Measurements from ENCODE around the gene RPL13.

The RPL13 gene

DNA sequence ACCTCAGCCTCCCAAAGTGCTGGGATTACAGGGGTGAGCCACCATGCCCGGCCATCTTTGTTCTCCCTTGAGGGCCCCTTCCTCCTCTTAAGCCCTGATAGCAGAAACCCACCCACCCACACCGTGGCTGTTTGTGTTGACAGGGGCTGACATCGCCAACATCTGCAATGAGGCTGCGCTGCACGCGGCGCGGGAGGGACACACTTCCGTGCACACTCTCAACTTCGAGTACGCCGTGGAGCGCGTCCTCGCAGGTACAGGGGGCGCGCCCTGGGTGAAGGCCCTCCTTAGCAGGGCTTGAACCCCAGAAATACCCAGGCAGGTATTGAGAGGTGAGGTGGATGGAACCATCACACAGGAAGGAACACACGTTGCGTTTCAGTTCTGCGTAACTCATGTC lies 12.6 kb upstream of the RPL13 start:
- Histone ChIP-seq H3K36me3 (replicated peaks; ENCODE audit: insufficient read depth, low read length) (no peaks in the 10 kb centered on the region), H3K4me1 (ENCODE audit: low read length) (no peaks in the 10 kb centered on the region), H3K4me3 (ENCODE audit: low read length) (no peak overlapping the region), H2AFZ (ENCODE audit: low read length) (no peak overlapping the region), H3K9me2 (replicated peaks; ENCODE audit: insufficient read depth, low read length) (no peaks in the 10 kb centered on the region), H3F3A (ENCODE audit: insufficient read depth, low read length) (no peaks in the 10 kb centered on the region), H4K20me1 (ENCODE audit: insufficient read depth, low read length) (no peaks in the 10 kb centered on the region), H3K9ac (ENCODE audit: low read length) (no peak overlapping the region), H3K9me3 (replicated peaks; ENCODE audit: insufficient read depth, low read length) (no peaks in the 10 kb centered on the region), H3K4me2 (ENCODE audit: low read depth, low read length) (no peak overlapping the region), H3K27ac (ENCODE audit: low read length) (no peak overlapping the region), H3K27me3 (replicated peaks; ENCODE audit: insufficient read depth, low read length) (no peaks in the 10 kb centered on the region), H3K79me2 (ENCODE audit: low read length) (no peaks in the 10 kb centered on the region)
- DNase-seq = no peak
- TF ChIP-seq EZH2 (optimal IDR thresholded peaks at IDR 0.05; ENCODE audit: low read depth, low read length) = no peak
- no peak for TF ChIP-seq EZH2phosphoT487 (IDR thresholded peaks at IDR 0.05; ENCODE audit: low read length)
- TF ChIP-seq, protein P1, sequence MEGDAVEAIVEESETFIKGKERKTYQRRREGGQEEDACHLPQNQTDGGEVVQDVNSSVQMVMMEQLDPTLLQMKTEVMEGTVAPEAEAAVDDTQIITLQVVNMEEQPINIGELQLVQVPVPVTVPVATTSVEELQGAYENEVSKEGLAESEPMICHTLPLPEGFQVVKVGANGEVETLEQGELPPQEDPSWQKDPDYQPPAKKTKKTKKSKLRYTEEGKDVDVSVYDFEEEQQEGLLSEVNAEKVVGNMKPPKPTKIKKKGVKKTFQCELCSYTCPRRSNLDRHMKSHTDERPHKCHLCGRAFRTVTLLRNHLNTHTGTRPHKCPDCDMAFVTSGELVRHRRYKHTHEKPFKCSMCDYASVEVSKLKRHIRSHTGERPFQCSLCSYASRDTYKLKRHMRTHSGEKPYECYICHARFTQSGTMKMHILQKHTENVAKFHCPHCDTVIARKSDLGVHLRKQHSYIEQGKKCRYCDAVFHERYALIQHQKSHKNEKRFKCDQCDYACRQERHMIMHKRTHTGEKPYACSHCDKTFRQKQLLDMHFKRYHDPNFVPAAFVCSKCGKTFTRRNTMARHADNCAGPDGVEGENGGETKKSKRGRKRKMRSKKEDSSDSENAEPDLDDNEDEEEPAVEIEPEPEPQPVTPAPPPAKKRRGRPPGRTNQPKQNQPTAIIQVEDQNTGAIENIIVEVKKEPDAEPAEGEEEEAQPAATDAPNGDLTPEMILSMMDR (IDR thresholded peaks at IDR 0.05; ENCODE audit: low read length) = no peak

DNA sequence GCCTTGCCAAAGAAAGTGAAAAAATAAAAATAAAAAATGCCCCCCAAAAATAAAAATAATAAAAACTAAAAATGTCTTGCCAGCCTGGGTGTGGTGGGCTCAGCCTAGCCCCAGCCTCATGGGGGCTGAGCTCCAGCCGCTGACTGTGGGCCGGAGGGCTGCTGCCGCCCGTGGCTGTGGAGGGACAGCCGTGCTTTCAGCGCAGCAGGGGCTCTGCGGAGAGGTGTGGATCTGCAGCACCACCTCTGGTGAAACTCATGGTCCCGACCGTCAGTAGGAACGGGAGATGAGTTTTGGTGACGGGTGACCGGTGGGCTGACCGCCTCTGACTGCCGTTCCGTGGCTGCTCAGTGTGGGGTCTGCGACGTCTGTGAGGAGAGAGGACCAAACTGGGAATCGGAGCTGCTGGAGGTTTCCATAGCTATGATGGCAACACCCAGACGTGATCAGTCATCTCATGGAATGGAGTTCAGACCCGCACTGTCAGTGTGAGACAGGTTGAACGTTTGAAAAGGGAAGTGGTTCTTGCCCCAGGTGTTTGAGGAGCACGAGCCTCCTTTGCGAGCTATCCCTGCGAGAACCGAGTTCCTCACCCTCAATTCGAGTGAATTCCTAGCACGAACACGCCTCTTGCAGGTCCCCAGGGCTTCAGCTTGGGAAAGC lies 12.0 kb upstream of the RPL13 start:
- no peaks in the 10 kb centered on the region for H3K9me2 ChIP-seq (replicated peaks; ENCODE audit: insufficient read depth, low read length)
- no peak overlapping the region for H3K27ac ChIP-seq (ENCODE audit: low read length)
- no peaks in the 10 kb centered on the region for H3K4me1 ChIP-seq (ENCODE audit: low read length)
- no peak overlapping the region for H2AFZ ChIP-seq (ENCODE audit: low read length)
- H3F3A ChIP-seq (ENCODE audit: insufficient read depth, low read length) = no peaks in the 10 kb centered on the region
- no peaks in the 10 kb centered on the region for H3K79me2 ChIP-seq (ENCODE audit: low read length)
- no peaks in the 10 kb centered on the region for H4K20me1 ChIP-seq (ENCODE audit: insufficient read depth, low read length)
- H3K4me2 ChIP-seq (ENCODE audit: low read depth, low read length) = no peak overlapping the region
- TF ChIP-seq EZH2 (optimal IDR thresholded peaks at IDR 0.05; ENCODE audit: low read depth, low read length) = no peak
- no peaks in the 10 kb centered on the region for H3K27me3 ChIP-seq (replicated peaks; ENCODE audit: insufficient read depth, low read length)
- DNase-seq = no peak
- H3K9ac ChIP-seq (ENCODE audit: low read length) = no peak overlapping the region
- no peak overlapping the region for H3K4me3 ChIP-seq (ENCODE audit: low read length)
- no peaks in the 10 kb centered on the region for H3K36me3 ChIP-seq (replicated peaks; ENCODE audit: insufficient read depth, low read length)
- no peaks in the 10 kb centered on the region for H3K9me3 ChIP-seq (replicated peaks; ENCODE audit: insufficient read depth, low read length)

DNA sequence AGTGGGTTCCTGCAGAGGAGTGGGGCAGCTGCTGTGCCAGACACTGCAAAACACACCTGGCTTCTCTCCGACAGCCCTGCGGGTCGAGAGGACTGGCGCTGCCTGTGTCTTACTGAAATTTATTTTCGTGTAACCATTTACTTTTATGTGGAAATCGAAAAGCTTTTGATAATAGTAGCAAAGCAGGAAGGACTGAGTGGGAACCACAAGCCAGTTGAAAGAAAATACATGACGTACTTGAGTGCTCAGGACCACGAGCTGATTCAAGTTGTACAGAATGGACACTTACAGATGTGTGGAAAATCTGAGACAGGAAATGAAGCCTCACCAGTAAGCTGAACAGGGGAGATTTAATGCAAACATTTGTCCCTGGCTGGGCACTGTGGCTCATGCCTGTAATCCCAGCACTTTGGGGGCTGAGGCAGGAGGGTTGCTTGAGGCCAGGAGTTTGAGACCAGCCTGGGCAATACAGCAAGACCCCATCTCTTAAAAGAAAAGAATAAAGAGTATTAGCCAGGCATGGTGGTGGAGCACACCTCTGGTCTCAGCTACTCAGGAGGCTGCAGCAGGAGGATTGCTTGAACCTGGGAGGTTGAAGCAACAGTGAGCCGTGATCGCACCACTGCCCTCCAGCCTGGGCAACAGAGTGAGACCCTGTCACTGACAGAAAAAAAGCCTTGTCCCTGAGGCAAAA lies 11.3 kb upstream of the RPL13 start:
- Histone ChIP-seq H3K36me3 (replicated peaks; ENCODE audit: insufficient read depth, low read length) (no peaks in the 10 kb centered on the region), H3K9ac (ENCODE audit: low read length) (no peak overlapping the region), H3K9me3 (replicated peaks; ENCODE audit: insufficient read depth, low read length) (no peaks in the 10 kb centered on the region), H3K79me2 (ENCODE audit: low read length) (no peaks in the 10 kb centered on the region), H3K4me1 (ENCODE audit: low read length) (no peaks in the 10 kb centered on the region), H3K4me3 (ENCODE audit: low read length) (no peak overlapping the region), H3K4me2 (ENCODE audit: low read depth, low read length) (no peak overlapping the region), H3F3A (ENCODE audit: insufficient read depth, low read length) (no peaks in the 10 kb centered on the region), H2AFZ (ENCODE audit: low read length) (no peak overlapping the region), H3K27ac (ENCODE audit: low read length) (no peak overlapping the region), H3K9me2 (replicated peaks; ENCODE audit: insufficient read depth, low read length) (no peaks in the 10 kb centered on the region), H4K20me1 (ENCODE audit: insufficient read depth, low read length) (no peaks in the 10 kb centered on the region), H3K27me3 (replicated peaks; ENCODE audit: insufficient read depth, low read length) (no peaks in the 10 kb centered on the region)
- TF ChIP-seq EZH2phosphoT487 (IDR thresholded peaks at IDR 0.05; ENCODE audit: low read length) (no peak), EZH2 (optimal IDR thresholded peaks at IDR 0.05; ENCODE audit: low read depth, low read length) (no peak)
- TF ChIP-seq, protein P1 (IDR thresholded peaks at IDR 0.05; ENCODE audit: low read length) = no peak
- no peak for DNase-seq

All from MM.1S (cell line).